Measurements from ENCODE around the gene CELF1.
"Not testable (repeated sequence)": the region's sequence is repeated elsewhere in the genome, so short reads cannot be mapped to it uniquely, and the experiment has no call there.

The CELF1 gene

DNA sequence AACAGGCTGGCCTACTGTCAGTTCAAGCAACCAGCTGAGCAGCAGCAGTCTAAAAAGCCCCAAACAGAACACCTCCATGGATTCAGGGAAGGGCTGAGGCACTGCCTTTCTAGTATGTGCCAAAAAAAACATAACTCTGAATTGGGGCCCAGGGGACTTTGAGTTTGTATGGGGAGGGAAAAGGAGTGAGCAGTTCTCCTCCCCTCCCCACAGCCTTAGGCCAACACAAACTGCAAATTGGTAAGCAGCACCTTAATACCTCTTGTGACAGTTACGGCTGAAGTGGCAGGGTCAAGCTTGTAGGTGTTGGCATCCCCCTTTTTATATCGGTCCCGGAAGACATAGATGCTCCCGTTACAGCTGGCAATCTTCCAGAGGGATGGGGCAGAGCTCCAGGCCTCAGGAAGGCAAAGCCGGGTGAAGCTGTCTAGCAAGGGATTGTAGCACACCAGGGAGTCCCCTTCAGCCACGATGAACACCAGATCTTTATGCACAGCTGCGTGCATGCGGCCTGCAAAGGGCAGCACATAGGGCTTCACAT lies 19.9 kb upstream of the CELF1 start:
- no peak for DNase-seq

- no peak for DNase-seq
Observed at GRCh38 chr11:47571895-47572294, 19.0 kb upstream of the CELF1 start.

GRCh38 chr11:47571357-47571729 lies 18.4 kb upstream of the CELF1 start:
- DNase-seq = no peak

DNA sequence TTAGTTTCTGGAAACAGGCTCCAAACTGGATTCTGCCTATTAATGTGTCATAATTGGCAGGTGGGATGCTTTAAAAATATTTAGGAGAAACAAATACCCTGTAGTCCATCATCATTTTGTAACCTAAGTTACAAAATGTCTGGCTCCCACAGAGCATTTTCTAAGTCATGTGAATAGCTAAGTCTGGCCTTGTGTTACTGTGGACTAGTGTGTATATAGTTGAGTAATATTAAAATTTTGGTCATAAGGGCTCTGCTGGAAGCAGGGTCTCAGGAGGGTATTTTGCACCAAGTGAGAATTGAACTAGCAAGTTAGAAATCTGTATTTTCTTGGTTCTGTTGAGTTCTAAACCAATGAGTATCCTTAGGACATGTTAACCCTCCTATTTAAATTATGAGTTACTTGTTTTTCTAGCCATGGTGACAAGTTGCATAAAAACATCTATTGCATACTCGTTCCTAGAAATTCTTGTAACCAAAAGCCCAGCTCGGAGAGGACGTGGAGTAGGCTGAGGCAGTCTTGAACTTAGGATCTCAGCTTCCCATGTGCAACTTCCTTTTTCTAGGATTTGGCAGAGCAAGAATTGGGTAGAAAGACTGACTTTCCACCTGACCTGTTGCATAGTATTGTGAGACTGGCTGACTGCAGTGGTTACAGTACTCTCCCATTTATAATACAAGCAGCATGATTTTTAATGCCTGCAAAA lies 17.9 kb upstream of the CELF1 start:
- no peak for DNase-seq

- DNase-seq = no peak
Observed at GRCh38 chr11:47569646-47570045, 16.7 kb upstream of the CELF1 start.

DNA sequence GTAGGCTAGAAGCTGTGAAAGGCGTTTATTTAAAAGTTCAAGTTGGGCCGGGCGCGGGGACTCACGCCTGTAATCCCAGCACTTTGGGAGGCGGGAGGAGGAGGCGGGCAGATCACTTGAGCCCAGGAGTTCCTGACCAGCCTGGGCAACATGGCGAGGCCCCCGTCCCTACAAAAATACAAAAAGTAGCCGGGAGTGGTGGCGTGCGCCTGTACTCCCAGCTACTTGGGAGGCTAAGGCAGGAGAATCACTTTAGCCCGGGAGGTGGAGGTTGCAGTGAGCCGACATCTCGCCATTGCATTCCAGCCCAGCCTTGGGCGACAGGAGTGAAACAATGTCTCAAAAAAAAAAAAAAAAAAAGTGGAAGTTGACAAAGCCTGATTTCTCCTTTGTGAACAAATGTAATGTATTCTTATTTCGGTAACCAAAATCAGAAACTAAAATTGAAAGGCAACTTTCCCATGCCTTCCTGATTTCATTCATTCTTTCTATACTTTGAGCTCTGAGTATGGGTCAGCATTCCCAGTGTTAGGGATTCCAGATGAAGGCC lies 13.3 kb upstream of the CELF1 start:
- DNase-seq = no peak

DNA sequence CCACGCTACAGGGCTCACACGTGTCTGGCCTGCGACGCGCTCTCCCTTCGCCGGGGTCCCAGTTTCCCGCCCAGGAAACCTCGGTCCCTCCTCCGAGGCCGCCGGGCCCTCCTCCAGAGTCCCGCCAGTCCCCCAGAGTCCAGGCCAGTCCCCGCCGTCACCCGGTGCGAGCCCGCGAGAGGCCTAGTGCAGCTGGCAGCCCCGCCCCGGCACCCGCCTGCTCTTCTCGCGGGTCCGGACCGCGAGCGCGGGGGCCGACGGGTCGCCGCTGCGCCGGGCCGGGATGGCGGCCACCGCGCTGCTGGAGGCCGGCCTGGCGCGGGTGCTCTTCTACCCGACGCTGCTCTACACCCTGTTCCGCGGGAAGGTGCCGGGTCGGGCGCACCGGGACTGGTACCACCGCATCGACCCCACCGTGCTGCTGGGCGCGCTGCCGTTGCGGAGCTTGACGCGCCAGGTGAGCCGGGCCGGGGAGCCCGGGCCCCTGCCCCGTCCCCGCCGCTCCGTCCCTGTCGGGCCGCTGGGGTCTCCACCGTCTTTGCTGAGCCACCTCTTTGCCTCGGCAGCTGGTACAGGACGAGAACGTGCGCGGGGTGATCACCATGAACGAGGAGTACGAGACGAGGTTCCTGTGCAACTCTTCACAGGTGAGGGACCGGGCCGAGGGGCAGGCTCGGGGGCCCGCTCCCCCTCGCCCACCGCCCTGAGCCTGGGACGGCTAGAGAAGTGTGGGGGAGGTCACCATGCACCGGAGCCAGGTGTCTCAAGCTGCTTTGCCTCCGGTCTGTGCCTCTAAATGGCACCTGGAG lies 12.6 kb upstream of the CELF1 start, which contains the start of gene PTPMT1:
TSS of gene PTPMT1 (plus strand) at position 260 of the 809 bp plus-strand sequence. CDS start at position 284, 24 bp downstream.
- peak; percentile 48 for DNase-seq

GRCh38 chr11:47564933-47565339 lies 12.0 kb upstream of the CELF1 start:
- DNase-seq = no peak

GRCh38 chr11:47564366-47564765 lies 11.4 kb upstream of the CELF1 start:
- DNase-seq = not testable (repeated sequence)

DNA sequence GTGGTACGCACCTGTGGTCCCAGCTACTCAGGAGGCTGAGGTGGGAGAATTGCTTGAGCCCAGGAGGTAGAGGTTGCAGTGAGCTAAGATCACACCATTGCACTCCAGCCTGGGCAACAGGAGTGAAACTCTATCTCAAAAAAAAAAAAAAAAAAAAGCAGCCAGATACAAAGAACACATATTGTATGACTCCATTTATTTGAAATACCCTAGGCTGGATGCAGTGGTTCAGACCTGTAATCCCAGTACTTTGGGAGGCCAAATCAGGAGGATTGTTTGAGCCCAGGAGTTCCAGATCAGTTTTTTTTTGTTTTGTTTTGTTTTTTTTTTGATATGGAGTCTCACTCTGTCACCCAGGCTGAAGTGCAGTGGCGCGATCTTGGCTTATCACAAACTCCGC lies 9.5 kb upstream of the CELF1 start:
- DNase-seq = not testable (repeated sequence)

- DNase-seq = no peak
Observed at GRCh38 chr11:47560426-47560825, 7.5 kb upstream of the CELF1 start.

DNA sequence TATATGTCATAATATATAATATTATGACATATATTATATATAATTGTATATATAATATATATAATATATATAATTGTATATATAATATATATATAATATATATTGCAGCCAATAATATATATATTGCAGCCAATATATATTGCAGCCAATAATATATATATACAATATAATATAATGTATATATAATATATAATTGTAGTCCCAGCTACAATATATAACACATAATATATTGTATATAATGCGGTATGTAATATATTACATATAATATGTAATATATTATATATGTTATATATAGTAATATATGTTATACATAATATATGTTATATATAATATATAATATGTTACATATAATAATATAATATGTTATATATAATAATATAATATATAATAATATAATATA lies 5.8 kb upstream of the CELF1 start:
- DNase-seq = no peak

DNA sequence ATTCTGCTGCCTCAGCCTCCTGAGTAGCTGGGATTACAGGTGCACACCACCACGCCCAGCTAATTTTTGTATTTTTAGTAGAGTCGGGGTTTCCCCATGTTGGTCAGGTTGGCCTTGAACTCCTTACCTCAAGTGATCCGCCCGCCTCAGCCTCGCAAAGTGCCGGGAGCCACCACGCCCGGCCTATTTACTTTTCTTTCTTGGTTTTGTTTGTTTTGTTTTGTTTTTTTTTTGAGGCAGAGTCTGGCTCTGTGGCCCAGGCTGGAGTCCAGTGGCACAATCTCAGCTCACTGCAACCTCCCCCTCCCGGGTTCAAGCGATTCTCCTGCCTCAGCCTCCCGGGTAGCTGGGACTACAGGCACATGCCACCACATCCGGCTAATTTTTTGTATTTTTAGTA lies 4.1 kb upstream of the CELF1 start:
- not testable (repeated sequence) for DNase-seq

- no peak for DNase-seq
Observed at GRCh38 chr11:47553406-47553743, 443 bp upstream of the CELF1 start.

GRCh38 chr11:47552056-47552565 lies 821 bp downstream of the CELF1 start:
- no peak for DNase-seq

DNA sequence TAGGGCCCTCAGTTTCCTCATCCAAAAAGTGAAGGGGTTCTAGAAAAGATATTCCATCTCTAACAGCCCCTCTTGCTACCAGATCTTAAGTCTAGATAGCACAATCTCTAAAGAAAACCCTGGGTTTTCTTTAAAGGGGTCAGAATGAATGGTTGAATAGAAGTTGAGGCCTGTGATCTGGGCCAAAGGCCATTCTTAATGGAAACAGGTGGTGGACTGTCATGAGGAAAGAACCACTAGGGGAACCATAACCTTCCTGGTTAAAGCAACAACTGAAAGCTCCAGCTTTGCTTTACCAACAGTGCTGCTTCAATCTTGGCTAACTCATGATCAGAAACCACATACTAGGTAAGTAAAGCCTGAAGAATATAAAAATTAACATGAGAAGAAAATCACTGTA lies 1.8 kb downstream of the CELF1 start:
- DNase-seq = no peak

- no peak for DNase-seq
Observed at GRCh38 chr11:47550288-47551047, 2.5 kb downstream of the CELF1 start.

DNA sequence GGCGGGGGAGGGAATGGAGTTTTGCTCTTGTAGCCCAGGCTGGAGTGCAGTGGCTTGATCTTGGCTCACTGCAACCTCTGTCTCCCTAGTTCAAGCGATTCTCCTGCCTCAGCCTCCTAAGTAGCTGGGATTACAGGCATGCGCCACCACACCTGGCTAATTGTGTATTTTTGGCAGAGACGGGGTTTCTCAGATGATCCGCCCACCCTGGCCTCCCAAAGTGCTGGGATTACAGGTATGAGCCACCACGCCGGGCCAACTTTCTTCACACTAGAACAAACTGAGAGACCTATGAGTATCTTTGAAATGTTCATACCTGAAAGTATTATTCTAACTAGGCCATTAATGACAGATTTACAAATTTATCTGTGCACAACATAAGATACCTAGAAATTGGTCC lies 6.7 kb downstream of the CELF1 start:
- DNase-seq = not testable (repeated sequence)

- no peak for DNase-seq
Observed at GRCh38 chr11:47545298-47545697, 7.6 kb downstream of the CELF1 start.

- no peak for DNase-seq
Observed at GRCh38 chr11:47541070-47541469, 11.9 kb downstream of the CELF1 start.

DNA sequence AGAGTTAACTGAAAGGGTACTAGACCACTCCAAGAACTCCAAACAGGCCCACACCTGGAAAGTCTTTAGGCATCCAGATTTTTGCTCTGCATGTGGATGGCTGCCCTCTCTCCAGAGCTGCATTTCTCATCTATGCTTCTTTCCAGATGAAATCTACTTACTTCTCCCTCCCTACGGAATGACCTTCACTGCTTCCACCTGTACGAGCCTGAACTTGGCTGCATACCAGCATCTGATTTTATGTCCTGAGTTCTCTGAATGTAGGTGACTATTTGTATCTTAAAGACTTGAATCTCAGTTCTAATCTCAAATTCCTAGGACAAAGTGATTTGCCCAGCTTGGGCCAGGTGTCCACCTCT lies 13.3 kb downstream of the CELF1 start:
- no peak for DNase-seq

- DNase-seq = no peak
Observed at GRCh38 chr11:47538741-47539565, 14.0 kb downstream of the CELF1 start.
